GM18502 (cell line): ENCODE data around the gene CALR.
A peak's percentile ranks its signal among the peaks of the same experiment; 100 is the strongest.

Experiments used
- ATAC-seq: cut with Tn5 transposase; IDR thresholded peaks from one replicate; pipeline ENCODE4 v1.9.1; 2021; ENCODE audit warnings: mild to moderate bottlenecking; ENCODE audit not compliant: unreplicated experiment, poor library complexity

Gene CALR

GRCh38 chr19:12932392-12933286, 5.8 kb upstream of the CALR start:
- no peak for ATAC-seq

DNA sequence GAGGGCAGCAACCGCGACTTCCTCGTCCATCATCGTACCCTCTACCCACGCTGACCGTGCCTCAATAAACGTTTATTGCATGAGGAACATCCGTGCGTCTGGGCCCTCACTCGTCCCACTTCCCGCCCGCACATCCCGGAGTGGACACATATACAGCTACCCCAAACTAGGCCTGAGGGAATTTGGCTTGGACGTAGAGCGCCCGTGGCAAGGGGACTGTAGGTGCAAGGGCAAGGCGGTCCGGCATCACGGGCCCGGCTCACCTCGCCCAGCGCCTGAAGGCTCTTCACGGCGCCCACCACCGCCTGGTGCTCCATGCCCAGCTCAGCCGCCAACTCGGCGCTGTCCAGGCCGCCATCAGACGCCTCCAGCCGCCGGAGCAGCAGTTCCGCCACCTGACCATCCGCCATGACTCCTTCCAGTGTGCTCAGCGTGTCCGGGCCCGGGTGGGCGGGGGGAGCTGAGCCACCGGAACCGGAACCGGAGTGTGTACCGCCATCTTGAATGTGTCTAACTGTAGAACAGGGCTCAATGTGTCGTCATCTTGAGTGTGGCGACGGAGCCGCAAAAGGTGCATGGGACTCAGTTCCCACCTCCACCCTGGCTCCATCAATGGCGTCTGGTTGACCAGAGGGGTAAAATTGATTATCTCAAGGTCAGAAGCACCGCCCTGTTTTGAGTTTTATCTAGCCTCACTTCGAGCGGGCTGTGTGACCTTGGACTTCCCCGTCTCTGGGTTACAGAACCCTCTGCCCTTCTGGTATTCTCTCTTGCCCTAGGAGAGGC, 4.9 kb upstream of the CALR start, which contains the start of gene FARSA:
TSS of gene FARSA (minus strand) at position 425 of the 786 bp plus-strand sequence. CDS start at position 410, 15 bp downstream.
- peak; percentile 44 for ATAC-seq

- no peak for ATAC-seq
Measured at GRCh38 chr19:12935071-12935470, 3.3 kb upstream of the CALR start.

DNA sequence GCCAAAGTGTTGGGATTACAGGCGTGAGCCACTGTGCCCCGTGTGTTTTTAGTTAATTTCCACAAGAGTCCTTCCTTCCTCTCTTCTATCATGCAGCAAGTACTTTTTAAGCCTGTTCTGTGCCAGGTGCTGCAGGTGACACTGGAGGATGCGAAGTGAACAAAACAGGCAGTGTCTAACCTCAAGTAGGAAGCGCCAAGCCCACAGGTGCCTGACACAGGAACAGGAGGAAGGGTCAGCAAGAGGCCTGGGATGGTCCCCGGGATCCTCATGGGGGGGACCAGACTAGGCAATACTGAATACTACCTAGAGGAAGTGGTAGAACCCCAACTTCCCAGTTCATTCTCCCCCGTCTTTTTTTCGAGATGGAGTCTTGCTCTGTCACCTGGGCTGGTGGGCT, 1.8 kb upstream of the CALR start:
- ATAC-seq = no peak

DNA sequence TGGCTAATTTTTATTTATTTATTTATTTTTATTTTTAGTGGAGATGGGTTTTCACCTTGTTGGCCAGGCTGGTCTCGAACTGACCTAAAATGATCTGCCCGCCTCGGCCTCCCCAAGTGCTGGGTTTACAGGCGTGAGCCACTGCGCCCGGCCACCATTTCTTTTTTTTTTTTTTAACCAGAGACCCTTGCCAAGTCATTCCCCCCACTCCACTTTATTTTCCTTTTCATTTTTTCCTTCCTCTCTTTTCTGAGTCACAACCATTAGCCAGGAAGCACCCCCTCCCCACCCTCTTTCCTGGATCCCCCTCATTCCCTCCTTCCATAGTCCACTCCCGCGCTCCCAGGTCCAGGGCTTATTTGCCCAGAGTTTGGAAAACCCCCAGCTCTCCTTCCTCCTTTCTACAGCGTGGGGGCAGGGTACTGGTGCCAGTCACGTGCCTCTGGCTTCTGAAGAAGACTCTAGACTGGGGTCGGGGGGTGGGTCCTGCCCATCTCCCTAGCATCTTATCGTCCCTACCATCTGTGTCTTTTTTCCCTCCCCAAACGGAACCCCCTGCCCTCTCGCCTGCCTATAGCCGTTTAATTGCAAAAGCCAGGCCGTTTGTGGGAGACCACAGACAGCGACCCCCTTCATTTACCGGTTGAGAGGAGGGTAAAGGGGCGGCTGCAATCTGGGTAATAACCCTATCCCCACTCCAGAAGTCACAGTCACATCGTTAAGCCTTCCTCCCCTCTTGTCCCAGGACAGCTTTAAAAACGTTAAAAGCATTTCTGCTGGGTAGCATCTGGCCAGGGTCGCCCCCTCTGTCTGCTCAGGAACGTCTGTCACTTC, 1.1 kb upstream of the CALR start:
- ATAC-seq = peak; percentile 0

- no peak for ATAC-seq
Measured at GRCh38 chr19:12938779-12939601, 581 bp downstream of the CALR start.

DNA sequence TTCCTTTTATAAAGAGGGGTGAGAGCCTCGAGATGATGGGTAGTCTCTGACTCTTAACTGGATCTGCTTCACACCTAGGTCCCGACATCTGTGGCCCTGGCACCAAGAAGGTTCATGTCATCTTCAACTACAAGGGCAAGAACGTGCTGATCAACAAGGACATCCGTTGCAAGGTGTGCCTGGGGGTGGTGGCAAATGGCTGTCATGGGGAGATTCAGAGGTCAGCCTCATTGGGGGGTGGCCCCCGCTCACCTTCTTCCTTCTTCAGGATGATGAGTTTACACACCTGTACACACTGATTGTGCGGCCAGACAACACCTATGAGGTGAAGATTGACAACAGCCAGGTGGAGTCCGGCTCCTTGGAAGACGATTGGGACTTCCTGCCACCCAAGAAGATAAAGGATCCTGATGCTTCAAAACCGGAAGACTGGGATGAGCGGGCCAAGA, 1.6 kb downstream of the CALR start:
- ATAC-seq = no peak

- ATAC-seq = no peak
Measured at GRCh38 chr19:12940897-12941296, 2.5 kb downstream of the CALR start.

DNA sequence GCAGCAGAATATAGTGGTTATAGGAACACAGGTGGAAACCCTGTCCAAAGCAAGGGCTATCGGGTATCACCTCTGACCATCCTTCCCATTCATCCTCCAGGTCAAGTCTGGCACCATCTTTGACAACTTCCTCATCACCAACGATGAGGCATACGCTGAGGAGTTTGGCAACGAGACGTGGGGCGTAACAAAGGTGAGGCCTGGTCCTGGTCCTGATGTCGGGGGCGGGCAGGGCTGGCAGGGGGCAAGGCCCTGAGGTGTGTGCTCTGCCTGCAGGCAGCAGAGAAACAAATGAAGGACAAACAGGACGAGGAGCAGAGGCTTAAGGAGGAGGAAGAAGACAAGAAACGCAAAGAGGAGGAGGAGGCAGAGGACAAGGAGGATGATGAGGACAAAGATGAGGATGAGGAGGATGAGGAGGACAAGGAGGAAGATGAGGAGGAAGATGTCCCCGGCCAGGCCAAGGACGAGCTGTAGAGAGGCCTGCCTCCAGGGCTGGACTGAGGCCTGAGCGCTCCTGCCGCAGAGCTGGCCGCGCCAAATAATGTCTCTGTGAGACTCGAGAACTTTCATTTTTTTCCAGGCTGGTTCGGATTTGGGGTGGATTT, 5.1 kb downstream of the CALR start:
- no peak for ATAC-seq

- no peak for ATAC-seq
Measured at GRCh38 chr19:12944104-12944674, 5.8 kb downstream of the CALR start.

GRCh38 chr19:12945479-12946091, 7.2 kb downstream of the CALR start, which contains the start of gene RAD23A:
RAD23A (plus strand) TSS chr19:12945862; CDS start chr19:12945949, 87 bp downstream.
- ATAC-seq = peak; percentile 77

DNA sequence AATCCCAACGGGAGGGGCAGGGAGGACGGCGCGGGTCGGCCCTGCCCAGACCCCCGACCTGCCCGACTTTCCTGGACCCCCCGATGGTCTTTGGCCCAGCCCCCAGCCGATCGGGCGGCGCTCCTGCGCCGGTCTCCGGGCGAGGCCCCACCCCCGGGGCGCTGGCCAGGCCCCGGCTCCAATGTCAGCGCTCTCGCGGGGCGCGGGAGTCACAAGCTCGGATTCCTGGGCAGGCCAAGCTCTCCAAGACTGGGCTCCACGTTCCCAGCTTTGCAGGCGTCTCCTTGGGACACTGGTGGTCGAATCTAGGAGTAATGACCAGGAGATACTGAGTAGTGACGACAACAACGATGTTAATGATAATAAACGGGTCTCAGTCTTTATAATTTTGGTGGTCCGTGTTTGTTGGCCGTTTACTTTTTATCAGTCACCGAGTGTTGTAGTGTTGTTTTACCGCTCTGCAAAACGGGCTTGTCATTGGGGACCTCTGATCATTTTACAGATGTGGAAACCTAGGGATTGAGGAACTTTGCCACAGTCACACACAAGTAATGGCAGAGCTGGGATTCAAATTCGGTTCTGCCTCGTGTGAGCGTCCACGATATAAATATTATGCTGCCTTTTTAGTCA, 7.8 kb downstream of the CALR start:
- peak; percentile 30 for ATAC-seq

GRCh38 chr19:12946731-12947496, 8.5 kb downstream of the CALR start:
- no peak for ATAC-seq

DNA sequence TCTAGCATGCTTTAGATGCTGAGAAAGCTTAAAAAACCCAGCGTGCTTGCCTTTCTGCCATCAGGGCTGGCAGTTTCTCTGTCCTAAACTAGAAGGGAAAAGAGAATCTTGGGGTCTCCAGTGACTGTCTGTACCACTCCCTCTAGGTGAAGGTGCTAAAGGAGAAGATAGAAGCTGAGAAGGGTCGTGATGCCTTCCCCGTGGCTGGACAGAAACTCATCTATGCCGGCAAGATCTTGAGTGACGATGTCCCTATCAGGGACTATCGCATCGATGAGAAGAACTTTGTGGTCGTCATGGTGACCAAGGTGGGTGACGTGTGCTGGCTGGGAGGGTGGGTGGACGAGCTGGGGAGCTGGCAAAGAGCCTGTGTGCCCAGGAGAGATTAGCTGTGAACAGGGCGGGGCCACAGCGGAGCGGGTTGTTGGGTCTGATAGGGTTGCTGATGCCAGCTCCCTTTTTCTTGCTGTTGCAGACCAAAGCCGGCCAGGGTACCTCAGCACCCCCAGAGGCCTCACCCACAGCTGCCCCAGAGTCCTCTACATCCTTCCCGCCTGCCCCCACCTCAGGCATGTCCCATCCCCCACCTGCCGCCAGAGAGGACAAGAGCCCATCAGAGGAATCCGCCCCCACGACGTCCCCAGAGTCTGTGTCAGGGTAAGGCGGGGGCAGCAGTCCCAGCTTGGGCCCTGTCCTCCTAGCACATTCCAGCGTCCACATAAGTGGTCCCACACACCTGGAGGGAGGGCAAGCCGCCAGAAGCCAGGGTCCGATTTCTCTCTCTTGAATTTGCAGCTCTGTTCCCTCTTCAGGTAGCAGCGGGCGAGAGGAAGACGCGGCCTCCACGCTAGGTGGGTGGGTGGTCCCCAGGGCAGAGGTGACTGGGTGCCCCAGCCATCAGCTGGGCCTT, 9.5 kb downstream of the CALR start:
- no peak for ATAC-seq

- no peak for ATAC-seq
Measured at GRCh38 chr19:12948612-12949362, 10.4 kb downstream of the CALR start.
